Inflammatory macrophage treated with lipopolysaccharide for 1 hour (primary cell): ENCODE results near the gene KLHL4.
"Not testable (repeated sequence)": the region's sequence is repeated elsewhere in the genome, so short reads cannot be mapped to it uniquely, and the experiment has no call there.

Source experiments
- DNase-seq, 2 donors: peaks; one replicate each; pipeline ENCODE4 v3.0.0-alpha.2; 2020 to 2022

KLHL4 gene

DNA sequence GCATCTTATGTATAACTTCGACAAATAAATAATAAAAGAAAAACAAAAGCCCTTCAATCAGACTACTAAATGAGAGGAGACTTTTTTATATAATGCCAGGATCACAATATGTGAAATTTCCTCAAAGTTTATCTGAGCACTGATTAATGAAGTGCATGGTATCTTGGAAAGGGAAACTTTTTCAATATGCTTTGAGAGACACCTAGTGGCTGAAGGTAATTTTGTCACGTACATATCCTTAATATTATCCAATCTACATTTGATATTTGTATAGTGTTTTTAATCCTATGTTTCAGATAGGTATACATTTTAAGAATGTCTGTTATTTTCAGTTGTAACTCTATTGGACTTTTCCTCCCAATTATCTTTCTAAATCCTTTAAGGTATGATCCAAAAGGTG is 146.8 kb downstream of the KLHL4 start:
- DNase-seq: peak in 1 of 2 donors; percentile 1

DNA sequence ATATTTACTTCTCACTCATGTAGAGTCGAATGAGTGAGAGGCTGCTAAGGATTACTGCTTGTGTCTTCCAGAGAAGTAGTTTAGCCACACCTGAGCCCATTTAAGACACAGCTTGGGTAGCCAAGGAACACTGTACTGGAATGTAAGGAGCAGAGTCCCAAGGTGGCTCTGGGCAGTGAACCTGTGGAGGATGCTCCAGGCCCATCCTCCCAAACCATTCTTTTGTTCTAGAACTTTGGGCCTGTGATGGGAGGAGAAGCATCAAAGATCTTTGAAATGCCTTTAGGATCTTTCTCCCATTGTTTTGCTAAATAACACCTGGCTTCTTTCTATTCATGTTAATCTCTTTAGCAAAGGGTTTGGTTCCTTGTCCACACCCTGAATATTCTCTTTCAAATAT is 162.2 kb downstream of the KLHL4 start:
- DNase-seq: no peak

DNA sequence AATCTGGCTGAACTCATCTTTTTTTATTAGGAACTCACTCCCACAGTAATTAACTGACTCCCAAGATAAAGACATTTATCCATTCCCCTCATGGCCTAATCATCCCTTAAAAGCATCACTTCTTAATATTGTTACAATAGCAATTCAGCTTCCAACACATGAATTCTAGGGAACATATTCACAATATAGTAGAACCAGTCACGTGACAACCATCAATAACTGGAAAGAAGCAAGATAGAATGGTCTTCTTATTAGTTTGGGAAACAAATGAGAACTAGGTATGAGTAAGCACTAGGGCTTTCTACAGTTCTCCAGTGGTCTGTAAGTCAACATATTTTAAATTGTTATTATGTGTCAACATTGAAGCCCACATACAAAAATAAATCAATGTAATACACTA is 170.1 kb downstream of the KLHL4 start:
- DNase-seq: no peak

DNA sequence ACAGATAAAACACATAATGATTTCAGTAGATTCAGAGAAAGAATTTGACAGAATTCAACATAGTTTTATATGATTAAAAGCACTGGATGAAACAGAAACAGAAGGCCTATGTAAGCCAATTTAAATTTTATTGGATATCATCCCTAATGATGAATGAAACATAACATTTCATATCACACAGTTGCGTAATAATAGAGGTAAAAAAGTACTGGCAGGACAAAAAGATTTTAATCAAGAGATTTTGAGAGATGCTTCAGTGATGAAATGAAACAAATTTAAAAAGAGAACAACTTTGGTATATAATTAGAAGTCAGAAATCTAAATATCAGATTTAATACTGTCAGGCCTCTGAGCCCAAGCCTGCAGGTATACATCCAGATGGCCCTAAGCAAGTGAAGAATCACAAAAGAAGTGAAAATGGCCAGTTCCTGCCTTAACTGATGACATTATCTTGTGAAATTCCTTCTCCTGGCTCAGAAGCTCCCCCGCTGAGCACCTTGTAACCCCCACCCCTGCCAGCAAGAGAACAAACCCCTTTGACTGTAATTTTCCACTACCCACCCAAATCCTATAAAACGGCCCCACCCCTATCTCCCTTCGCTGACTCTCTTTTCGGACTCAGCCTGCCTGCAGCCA is 170.6 kb downstream of the KLHL4 start:
- not testable (repeated sequence) for DNase-seq

DNA sequence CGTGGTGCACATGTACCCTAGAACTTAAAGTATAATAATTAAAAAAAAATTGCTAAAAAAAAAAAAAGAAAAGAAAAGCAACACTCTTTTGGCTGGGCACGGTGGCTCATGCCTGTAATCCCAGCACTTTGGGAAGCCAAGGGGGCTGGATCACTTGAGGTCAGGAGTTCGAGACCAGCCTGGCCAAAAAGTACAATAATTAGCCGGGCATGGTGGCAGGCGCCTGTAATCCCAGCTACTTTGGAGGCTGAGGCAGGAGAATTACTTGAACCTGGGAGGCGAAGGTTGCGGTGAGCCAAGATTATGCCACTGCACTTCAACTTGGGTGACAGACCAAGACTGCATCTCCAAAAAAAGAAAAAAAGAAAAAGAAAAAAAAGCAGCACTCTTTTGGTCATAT is 171.6 kb downstream of the KLHL4 start:
- DNase-seq: not testable (repeated sequence)

DNA sequence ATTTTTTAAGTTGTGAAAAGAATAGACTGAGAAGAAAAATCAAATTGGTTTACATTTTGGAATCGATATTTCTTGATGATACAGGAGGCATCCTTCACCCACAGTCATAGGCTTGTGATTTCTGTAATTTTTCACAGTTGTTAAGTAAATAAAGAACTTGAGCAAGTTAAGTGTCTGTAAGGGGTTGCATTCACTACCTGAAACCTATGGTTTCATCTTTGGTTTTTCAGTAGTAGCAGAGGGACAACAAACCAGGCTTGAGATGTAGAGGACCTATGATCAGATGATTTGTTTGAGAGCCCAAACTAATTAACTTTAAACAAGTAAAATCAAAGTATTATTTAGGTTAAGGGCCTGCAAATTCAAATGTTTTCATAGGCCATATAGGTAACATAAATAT is 175.6 kb downstream of the KLHL4 start:
- DNase-seq: no peak

DNA sequence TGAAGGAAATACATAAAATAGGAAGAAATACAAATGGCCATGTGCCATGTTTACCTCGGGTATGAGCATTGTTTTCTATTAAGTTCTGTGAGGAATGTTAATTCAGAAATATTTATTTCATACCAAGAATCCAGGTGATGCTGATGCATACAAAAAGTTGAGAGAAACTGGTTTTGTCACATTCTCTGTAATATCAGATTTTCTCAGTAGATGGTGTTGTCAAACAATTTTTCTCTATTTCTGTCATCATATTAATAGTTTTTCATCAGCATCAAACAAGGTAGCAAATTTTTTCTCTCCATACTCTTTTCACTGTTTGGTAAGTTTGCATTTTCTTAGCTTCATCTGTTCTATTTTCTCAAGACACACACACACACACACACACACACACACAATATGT is 179.8 kb downstream of the KLHL4 start:
- no peak for DNase-seq

DNA sequence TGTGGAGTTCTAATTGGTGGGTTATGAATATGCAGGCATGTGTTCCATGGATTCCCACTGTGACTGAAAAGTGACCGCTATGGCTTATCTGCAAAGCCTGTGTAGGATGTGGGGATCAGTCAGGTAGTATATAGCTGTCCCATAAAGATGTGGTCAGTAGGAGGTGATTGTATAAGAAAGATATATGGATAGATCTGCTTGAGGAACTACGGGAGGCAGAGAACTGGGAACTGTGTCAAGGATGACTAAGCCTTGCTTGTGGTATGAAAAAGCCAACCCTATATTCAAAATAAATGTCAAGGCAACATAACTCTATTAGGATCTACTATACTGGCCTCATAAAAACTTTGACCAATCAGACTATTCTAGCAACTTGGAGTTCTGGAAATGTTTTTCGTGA is 185.2 kb downstream of the KLHL4 start:
- DNase-seq: no peak

DNA sequence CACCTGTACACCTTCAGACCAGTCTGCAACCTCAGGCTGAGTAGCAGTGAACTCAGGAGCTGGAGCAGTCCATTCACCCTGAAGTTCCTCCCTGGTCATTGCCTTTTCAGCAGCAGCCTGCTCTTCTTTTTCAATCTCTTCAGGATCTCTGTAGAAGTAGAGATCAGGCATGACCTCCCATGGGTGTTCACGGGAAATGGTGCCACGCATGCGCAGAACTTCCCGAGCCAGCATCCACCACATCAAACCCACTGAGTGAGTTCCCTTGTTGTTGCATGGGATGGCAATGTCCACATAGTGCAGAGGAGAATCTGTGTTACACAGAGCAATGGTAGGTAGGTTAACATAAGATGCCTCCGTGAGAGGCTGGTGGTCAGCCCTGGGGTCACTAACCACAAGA is 185.9 kb downstream of the KLHL4 start:
- DNase-seq: not testable (repeated sequence)

DNA sequence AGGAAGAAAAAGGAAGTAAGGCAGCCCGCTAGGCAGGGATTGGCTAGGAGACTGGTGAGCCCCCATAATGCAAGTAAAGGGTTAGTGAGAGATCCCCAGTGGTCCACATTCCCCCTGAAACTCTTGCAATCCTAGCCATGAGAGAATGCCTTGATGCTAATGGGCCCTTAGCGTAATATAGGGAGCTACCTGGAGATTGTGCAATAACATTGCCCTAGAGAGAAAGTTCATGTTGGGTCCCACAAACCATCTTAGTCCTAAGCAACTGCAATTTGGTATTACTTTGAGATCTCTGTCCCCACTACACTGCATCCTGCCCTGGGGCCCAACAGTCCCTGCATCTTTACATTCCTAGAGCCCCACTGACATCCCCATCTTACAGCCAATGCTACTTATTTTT is 188.5 kb downstream of the KLHL4 start:
- DNase-seq: no peak

DNA sequence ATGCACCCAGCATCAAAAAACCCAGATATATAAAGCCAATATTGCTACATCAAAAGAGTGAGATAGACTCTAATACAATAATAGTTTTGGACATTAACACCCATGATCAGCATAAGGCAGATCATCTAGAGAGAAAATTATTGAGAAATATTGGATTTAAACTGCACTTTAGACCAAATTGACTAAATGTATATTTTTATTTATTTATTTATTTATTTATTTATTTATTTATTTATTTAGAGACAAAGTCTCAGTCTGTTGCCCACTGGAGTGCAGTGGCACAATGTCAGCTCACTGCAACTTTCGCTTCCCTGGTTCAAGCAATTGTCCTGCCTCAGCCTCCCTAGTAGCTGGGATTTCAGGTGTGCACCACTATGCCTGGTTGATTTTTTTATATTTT is 193.0 kb downstream of the KLHL4 start:
- DNase-seq: no peak
